ENCODE results near the gene COL5A1.

COL5A1 gene

DNA sequence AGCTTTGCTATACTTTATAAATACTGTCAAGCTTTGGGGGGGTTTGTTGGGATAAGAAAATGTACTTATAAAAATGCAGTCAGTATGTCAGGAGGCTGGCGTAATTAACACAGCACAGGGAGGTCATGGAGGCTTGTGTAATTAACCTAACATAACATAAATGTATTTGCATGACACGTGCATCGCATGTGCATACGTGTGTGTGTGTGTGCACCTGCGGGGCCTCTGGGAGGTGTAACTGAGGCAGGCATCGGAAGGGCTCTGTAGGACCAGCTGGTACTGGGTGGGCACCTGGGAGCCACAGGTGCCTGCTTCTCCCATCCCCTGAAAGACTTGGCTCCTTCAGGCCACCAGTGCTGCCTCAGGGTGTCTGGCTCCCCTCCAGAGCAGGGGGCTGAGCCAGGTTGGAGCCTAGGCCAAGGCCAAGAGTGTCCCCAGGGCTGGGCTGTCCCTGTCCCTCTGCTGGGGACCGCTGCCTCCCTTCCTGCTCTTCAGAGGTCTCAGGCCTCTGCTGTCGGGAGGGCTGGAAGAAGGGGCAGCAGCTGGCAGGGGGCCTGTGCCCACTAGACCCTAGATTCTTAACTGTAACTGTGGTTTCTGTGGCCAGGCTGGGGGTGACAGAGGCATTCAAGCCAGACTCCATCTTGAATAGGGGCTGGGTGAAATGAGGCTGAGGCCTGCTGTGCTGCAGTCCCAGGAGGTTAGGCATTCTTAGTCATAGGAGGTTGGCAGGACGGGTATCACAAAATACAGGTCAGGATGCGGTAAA lies 248.0 kb downstream of the COL5A1 start:
- Histone ChIP-seq H3K4me3 (ENCODE audit: low read depth, low read length) (no peak overlapping the region), H3K9ac (no peak overlapping the region), H3K4me1 (no peaks in the 10 kb centered on the region), H3K27ac (no peak overlapping the region), H3K79me2 (no peaks in the 10 kb centered on the region), H3K36me3 (ENCODE audit: control insufficient read depth, insufficient read depth, low read length) (no peaks in the 10 kb centered on the region), H3K9me3 (ENCODE audit: control insufficient read depth, low read length) (no peaks in the 10 kb centered on the region), H3K4me2 (ENCODE audit: low read length) (no peak overlapping the region), H3K27me3 (ENCODE audit: control insufficient read depth, insufficient read depth, low read length) (no peaks in the 10 kb centered on the region), H2AFZ (no peak overlapping the region)
- TF ChIP-seq, protein P1, sequence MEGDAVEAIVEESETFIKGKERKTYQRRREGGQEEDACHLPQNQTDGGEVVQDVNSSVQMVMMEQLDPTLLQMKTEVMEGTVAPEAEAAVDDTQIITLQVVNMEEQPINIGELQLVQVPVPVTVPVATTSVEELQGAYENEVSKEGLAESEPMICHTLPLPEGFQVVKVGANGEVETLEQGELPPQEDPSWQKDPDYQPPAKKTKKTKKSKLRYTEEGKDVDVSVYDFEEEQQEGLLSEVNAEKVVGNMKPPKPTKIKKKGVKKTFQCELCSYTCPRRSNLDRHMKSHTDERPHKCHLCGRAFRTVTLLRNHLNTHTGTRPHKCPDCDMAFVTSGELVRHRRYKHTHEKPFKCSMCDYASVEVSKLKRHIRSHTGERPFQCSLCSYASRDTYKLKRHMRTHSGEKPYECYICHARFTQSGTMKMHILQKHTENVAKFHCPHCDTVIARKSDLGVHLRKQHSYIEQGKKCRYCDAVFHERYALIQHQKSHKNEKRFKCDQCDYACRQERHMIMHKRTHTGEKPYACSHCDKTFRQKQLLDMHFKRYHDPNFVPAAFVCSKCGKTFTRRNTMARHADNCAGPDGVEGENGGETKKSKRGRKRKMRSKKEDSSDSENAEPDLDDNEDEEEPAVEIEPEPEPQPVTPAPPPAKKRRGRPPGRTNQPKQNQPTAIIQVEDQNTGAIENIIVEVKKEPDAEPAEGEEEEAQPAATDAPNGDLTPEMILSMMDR (IDR thresholded peaks at IDR 0.05): no peak

DNA sequence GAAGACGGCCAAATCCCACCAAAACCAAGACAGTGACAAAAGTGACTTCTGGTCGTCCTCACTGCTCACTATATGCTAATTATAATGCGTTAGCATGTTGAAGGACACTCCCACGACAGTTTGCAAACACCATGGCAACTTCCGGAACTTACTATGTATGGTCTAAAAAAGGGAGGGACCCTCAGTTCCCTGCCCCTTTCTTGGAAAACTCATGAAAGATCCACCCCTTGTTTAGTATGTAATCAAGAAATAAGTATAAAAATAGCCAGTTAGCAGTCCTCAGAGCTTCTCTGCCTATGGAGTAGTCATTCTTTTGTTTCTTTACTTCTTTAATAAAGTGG lies 248.5 kb downstream of the COL5A1 start:
- Histone ChIP-seq H3K4me2 (ENCODE audit: low read length) (no peak overlapping the region), H2AFZ (no peak overlapping the region), H3K9me3 (ENCODE audit: control insufficient read depth, low read length) (no peaks in the 10 kb centered on the region), H3K4me1 (no peaks in the 10 kb centered on the region), H3K27me3 (ENCODE audit: control insufficient read depth, insufficient read depth, low read length) (no peaks in the 10 kb centered on the region), H3K27ac (no peak overlapping the region), H3K79me2 (no peaks in the 10 kb centered on the region), H3K9ac (no peak overlapping the region), H3K4me3 (ENCODE audit: low read depth, low read length) (no peak overlapping the region), H3K36me3 (ENCODE audit: control insufficient read depth, insufficient read depth, low read length) (no peaks in the 10 kb centered on the region)
- TF ChIP-seq, protein P1 (IDR thresholded peaks at IDR 0.05): no peak

DNA sequence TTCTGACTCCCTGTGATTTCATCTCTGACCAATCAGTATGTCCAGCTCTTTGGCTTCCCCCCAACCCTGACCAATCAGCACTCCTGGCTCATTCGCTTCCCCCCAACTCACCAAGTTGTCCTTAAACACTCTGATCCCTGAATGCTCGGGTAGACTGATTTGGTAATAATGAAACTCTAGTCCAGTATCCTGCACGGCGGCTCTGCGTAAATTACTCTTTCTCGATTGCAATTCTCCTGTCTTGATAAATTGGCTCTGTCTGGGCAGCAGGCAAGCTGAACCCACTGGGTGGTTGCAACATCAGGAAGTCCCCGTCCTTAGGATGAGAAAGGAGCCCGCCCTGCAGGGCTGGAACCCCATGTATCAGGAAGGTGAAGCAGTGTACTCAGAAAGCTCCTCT lies 249.4 kb downstream of the COL5A1 start:
- Histone ChIP-seq H3K27ac (no peak overlapping the region), H3K4me2 (ENCODE audit: low read length) (no peak overlapping the region), H3K4me1 (no peaks in the 10 kb centered on the region), H3K9me3 (ENCODE audit: control insufficient read depth, low read length) (no peaks in the 10 kb centered on the region), H3K4me3 (ENCODE audit: low read depth, low read length) (no peak overlapping the region), H3K27me3 (ENCODE audit: control insufficient read depth, insufficient read depth, low read length) (no peaks in the 10 kb centered on the region), H3K9ac (no peak overlapping the region), H2AFZ (no peak overlapping the region), H3K79me2 (no peaks in the 10 kb centered on the region), H3K36me3 (ENCODE audit: control insufficient read depth, insufficient read depth, low read length) (no peaks in the 10 kb centered on the region)
- TF ChIP-seq, protein P1 (IDR thresholded peaks at IDR 0.05): no peak

DNA sequence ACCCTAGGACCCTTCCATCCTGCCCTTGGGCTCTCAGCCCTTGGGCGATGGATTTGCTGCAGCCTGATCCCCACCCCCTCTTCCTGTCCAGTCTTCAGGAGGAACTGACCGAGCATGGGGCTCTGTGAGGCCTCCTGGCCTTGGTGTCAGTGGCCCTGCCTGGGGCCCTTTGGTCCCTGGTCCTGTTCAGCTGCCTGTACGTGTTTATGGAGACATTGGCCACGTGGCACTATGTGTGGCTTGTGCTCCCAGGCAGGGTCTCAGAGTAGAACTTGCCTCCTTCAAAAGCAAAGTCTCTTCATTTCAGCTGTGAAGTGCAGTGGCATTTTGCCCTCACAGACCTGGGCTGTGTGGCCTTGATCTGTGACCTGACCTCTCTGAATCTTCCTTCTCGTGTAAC lies 250.1 kb downstream of the COL5A1 start:
- H3K36me3 ChIP-seq (ENCODE audit: control insufficient read depth, insufficient read depth, low read length): no peaks in the 10 kb centered on the region
- H3K79me2 ChIP-seq: no peaks in the 10 kb centered on the region
- TF ChIP-seq, protein P1 (IDR thresholded peaks at IDR 0.05): no peak
- no peak overlapping the region for H3K4me3 ChIP-seq (ENCODE audit: low read depth, low read length)
- H3K9me3 ChIP-seq (ENCODE audit: control insufficient read depth, low read length): no peaks in the 10 kb centered on the region
- no peak overlapping the region for H3K9ac ChIP-seq
- H3K27me3 ChIP-seq (ENCODE audit: control insufficient read depth, insufficient read depth, low read length): no peaks in the 10 kb centered on the region
- no peak overlapping the region for H3K4me2 ChIP-seq (ENCODE audit: low read length)
- H2AFZ ChIP-seq: no peak overlapping the region
- H3K27ac ChIP-seq: no peak overlapping the region
- peaks cover 5% of the 10 kb centered on the region for H3K4me1 ChIP-seq

DNA sequence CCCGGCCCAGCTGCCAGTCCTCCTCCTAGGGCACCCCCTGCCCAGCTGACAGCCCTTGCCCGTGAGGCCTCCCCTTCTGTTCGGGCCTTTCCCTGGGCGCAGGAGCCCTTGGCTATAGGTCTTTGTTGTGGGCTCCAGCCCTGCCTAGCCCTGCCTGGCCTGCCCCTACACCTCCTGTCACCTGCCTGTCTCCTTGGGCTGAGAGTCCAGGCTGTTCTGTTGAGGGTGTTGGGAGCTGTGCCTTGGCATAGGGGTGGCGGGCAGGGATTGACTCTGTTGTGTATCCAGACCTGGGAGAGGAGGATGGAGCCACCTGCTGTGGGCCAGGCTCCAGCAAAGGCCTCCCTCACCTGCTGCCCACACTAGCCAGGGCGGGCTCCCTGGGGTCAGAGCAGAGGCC lies 250.6 kb downstream of the COL5A1 start:
- H3K9me3 ChIP-seq (ENCODE audit: control insufficient read depth, low read length): no peaks in the 10 kb centered on the region
- no peaks in the 10 kb centered on the region for H3K79me2 ChIP-seq
- H3K27ac ChIP-seq: no peak overlapping the region
- TF ChIP-seq, protein P1 (IDR thresholded peaks at IDR 0.05): no peak
- no peak overlapping the region for H3K9ac ChIP-seq
- H3K36me3 ChIP-seq (ENCODE audit: control insufficient read depth, insufficient read depth, low read length): no peaks in the 10 kb centered on the region
- peaks cover 8% of the 10 kb centered on the region for H3K4me1 ChIP-seq
- H3K27me3 ChIP-seq (ENCODE audit: control insufficient read depth, insufficient read depth, low read length): no peaks in the 10 kb centered on the region
- H3K4me2 ChIP-seq (ENCODE audit: low read length): no peak overlapping the region
- H2AFZ ChIP-seq: no peak overlapping the region
- no peak overlapping the region for H3K4me3 ChIP-seq (ENCODE audit: low read depth, low read length)
